Stomach (tissue), 9 donors: Measurements from ENCODE around the gene CEP72. TPM values are rescaled to one million over a fixed set of nuclear protein-coding genes. Genes with fewer than 3 reads are reported as not detected.

Source experiments
- DNase-seq, 2 donors: peaks; one replicate each; pipeline versions ENCODE4 v3.0.0 to v3.0.0-alpha.2; 2013 to 2019
- H3K27ac ChIP-seq, 5 donors: fragments of 200-600 bp in 4 of 5; sonication (generic) in 4 of 5; one replicate each; pipeline ENCODE4 v1.5.1; 2013 to 2019; ENCODE audit warnings: mild to moderate bottlenecking in 1 of 5, moderate library complexity in 1 of 5
- H3K27me3 ChIP-seq, 3 donors: fragments of 200-600 bp; sonication (generic); one replicate each; pipeline ENCODE4 v1.5.1; 2017 to 2019; ENCODE audit warnings: mixed run types in 1 of 3
- H3K36me3 ChIP-seq, 4 donors: fragments of 200-600 bp; sonication (generic); 1 replicate in 3 of 4; 2 replicates in 1 of 4; pipeline ENCODE4 v1.5.1; 2016 to 2019
- H3K4me1 ChIP-seq, 4 donors: fragments of 200-600 bp; sonication (generic); one replicate each; pipeline ENCODE4 v1.5.1; 2016 to 2019
- H3K4me3 ChIP-seq, 4 donors: fragments of 200-600 bp; sonication (generic) in 3 of 4; one replicate each; pipeline ENCODE4 v1.5.1; 2016 to 2019; ENCODE audit warnings: mild to moderate bottlenecking in 1 of 4
- H3K9me3 ChIP-seq, 4 donors: fragments of 200-600 bp; sonication (generic); one replicate each; pipeline ENCODE4 v1.5.1; 2016 to 2019
- EP300 ChIP-seq: sonication (generic); formaldehyde crosslinking; IDR thresholded peaks from one replicate; pipeline ENCODE4 v1.6.1; 2017; ENCODE audit warnings: antibody characterized with exemption
- POLR2A ChIP-seq, 4 donors: fragments of 450-650 bp; IDR thresholded peaks; one replicate each; pipeline ENCODE4 v1.6.1; 2016; ENCODE audit warnings: antibody characterized with exemption in 4 of 4, control low read depth in 2 of 4, mild to moderate bottlenecking in 1 of 4, moderate library complexity in 1 of 4
- POLR2AphosphoS5 ChIP-seq, 3 donors: sonication (generic); formaldehyde crosslinking; IDR thresholded peaks; one replicate each; pipeline ENCODE4 v1.6.1; 2016; ENCODE audit warnings: antibody characterized with exemption in 3 of 3
- WGBS, 5 donors: extraction: QIAGEN DNeasy Blood & Tissue Kit in 3 of 5; methylation state at CpG; one replicate each; pipeline versions ENCODE4 v1.1.5 to v1.1.7; 2013 to 2018; 5-methylcytosine and 5-hydroxymethylcytosine counted together
- intact Hi-C: fragments of 100-400 bp; cut with DNase I; formaldehyde crosslinking; loops from one replicate; pipeline ENCODE4 v1.15.1; 2023; ENCODE audit warnings: low total_unique reads
- polyA plus RNA-seq, 3 donors: library from polyadenylated mRNA; stranded (reverse); fragments of 200-250 nt; gene quantifications; one replicate each; pipeline ENCODE4 v1.2.3, GENCODE V29; 2013
- total RNA-seq, 5 donors: library from RNA; depleted of rRNA; stranded (reverse); fragments of >200 nt; gene quantifications; one replicate each; pipeline versions ENCODE4 v1.1.0 to v1.2.3, GENCODE V29; 2014 to 2016
- TF ChIP-seq, protein P1 (sequence below), 7 experiments: fragments of 450-650 bp in 4 of 7; fragments of 200-600 bp in 3 of 7; sonication (generic) in 3 of 7; IDR thresholded peaks; one replicate each; pipeline ENCODE4 v1.5.1; 2016 to 2019; ENCODE audit warnings: antibody characterized with exemption in 7 of 7, control low read depth in 2 of 7, mild to moderate bottlenecking in 1 of 7
- donor health status: healthy with polysubstance abuse.
- donor health status: Bipolar disorder and iron deficiency.
- donor health status: healthy.

The CEP72 gene
- total and polyA plus RNA-seq, 8 donors: 0.14 to 11.1 (median 2.1) TPM

DNA sequence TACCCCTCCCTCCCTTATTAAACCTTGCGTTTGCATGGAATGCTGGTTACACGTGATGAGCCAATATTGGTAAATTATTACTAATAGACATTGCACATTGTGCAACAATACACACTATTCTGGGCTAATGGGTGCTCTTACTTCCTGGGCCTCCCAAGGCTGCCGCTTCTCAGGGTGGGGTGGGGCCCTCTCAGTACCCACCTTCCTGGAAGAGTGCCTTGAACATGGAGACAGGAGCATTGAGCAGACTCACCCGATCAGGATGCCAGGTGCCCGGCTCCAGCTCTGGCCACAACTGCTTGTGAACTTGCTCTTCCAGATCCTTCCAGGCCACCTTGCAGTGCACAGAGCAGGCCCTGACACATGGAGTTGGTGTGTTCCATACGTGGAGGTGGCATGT lies 24.7 kb upstream of the CEP72 start:
- 70 to 80% (median 74%) methylated on average over 6 of the region's 6 CpGs for WGBS, 5 donors
- H3K4me1 ChIP-seq: no peaks in the 10 kb centered on the region
- intact Hi-C loops: no loop called here
- no peaks in the 10 kb centered on the region for H3K36me3 ChIP-seq
- DNase-seq: peak in 1 of 2 donors; percentile 11
- no peak overlapping the region for H3K27ac ChIP-seq
- no peak for TF ChIP-seq EP300
- TF ChIP-seq, protein P1, sequence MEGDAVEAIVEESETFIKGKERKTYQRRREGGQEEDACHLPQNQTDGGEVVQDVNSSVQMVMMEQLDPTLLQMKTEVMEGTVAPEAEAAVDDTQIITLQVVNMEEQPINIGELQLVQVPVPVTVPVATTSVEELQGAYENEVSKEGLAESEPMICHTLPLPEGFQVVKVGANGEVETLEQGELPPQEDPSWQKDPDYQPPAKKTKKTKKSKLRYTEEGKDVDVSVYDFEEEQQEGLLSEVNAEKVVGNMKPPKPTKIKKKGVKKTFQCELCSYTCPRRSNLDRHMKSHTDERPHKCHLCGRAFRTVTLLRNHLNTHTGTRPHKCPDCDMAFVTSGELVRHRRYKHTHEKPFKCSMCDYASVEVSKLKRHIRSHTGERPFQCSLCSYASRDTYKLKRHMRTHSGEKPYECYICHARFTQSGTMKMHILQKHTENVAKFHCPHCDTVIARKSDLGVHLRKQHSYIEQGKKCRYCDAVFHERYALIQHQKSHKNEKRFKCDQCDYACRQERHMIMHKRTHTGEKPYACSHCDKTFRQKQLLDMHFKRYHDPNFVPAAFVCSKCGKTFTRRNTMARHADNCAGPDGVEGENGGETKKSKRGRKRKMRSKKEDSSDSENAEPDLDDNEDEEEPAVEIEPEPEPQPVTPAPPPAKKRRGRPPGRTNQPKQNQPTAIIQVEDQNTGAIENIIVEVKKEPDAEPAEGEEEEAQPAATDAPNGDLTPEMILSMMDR (IDR thresholded peaks at IDR 0.05): no peak
- no peak for TF ChIP-seq POLR2A (IDR thresholded peaks at IDR 0.05)
- no peak for TF ChIP-seq POLR2AphosphoS5 (IDR thresholded peaks at IDR 0.05)
- no peaks in the 10 kb centered on the region for H3K9me3 ChIP-seq
- H3K4me3 ChIP-seq: no peak overlapping the region
- H3K27me3 ChIP-seq: peaks cover 0 to 74% (median 5%) of the 10 kb centered on the region in 3 donors

DNA sequence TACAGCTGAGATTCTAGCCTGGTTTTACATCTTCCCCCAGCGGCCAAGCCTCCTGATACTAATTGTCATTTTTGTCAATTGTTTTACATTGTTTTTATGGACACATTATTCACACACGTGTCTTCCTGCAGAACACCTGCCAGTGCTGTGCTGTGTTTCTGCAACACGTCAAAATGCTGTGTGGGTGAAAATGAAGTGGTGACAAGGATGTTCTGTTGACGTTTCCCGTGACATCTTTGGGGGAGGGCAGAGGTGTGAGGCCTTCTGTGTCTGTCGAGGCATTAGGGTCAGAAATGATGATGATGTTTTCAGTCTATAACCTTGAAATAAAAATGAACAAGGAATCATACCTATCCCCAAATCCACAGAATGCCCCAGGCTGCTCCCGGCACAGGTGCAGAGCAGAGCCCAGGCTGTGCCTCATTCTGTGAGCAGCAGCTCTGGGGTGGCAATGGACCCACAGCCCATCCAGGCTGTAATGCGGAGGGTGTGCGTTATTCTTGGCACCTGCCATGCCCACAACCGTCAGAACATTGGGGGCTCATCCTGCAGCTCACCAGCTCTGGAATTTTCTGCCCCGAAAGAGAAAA lies 23.6 kb upstream of the CEP72 start:
- Histone ChIP-seq H3K27me3 (peaks cover 0 to 74% (median 1%) of the 10 kb centered on the region in 3 donors), H3K4me1 (no peaks in the 10 kb centered on the region), H3K4me3 (no peak overlapping the region), H3K27ac (no peak overlapping the region), H3K36me3 (no peaks in the 10 kb centered on the region), H3K9me3 (no peaks in the 10 kb centered on the region)
- intact Hi-C loops: no loop called here
- WGBS, 5 donors: 74 to 81% (median 78%) methylated on average over 11 of the region's 11 CpGs
- DNase-seq: peak in 1 of 2 donors; percentile 5
- no peak for TF ChIP-seq EP300
- TF ChIP-seq POLR2AphosphoS5 (IDR thresholded peaks at IDR 0.05): no peak
- no peak for TF ChIP-seq POLR2A (IDR thresholded peaks at IDR 0.05)
- TF ChIP-seq, protein P1 (IDR thresholded peaks at IDR 0.05): no peak

DNA sequence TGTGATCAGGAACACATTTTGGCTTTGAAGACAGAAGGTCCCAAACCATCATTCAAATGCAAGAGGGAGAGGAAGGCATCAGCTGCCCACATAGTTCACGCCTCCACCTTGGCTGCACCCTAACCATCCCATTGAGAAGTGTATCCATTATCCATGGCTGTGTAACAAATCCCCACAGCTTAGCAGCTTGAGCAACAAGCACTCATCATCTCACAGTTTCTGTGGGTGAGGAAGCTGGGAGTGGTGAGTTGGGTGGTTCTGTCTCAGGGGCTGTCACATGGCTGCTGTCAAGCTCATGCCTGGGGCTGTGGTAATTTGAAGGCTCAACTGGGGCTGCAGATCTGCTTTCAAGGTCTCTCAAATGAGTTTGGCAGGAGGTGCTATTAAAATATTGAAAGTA lies 23.0 kb upstream of the CEP72 start:
- Histone ChIP-seq H3K27ac (no peak overlapping the region), H3K9me3 (no peaks in the 10 kb centered on the region), H3K36me3 (no peaks in the 10 kb centered on the region), H3K27me3 (peaks cover 0 to 74% (median 8%) of the 10 kb centered on the region in 3 donors), H3K4me3 (no peak overlapping the region), H3K4me1 (no peaks in the 10 kb centered on the region)
- 93 to 100% (median 100%) methylated on average over 1 of the region's 1 CpG for WGBS, 5 donors
- TF ChIP-seq, protein P1 (IDR thresholded peaks at IDR 0.05): no peak
- intact Hi-C loops: no loop called here
- peak in 1 of 2 donors; percentile 14 for DNase-seq

DNA sequence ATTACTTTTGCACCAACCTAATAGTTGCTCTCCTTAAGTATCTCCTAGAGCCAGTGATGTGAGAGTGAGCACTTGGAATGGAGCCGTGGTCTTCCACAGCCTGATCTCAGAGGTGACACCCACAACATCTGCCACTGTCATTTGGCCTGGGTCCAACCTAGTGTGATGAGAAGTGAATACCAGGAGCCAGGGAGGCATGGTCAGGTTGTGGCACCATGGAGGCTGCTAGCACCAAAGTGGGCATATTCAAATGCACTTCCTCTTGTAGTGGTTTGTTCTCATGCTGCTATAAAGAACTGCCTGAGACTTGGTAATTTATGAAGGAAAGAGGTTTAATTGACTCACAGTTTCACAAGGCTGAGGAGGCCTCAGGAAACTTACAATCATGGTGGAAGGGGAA lies 22.6 kb upstream of the CEP72 start:
- Histone ChIP-seq H3K36me3 (no peaks in the 10 kb centered on the region), H3K4me1 (no peaks in the 10 kb centered on the region), H3K27me3 (peaks cover 0 to 75% (median 11%) of the 10 kb centered on the region in 3 donors), H3K9me3 (no peaks in the 10 kb centered on the region), H3K27ac (no peak overlapping the region), H3K4me3 (no peak overlapping the region)
- intact Hi-C loops: no loop called here
- 69 to 100% (median 78%) methylated on average over 1 of the region's 1 CpG for WGBS, 5 donors
- peak in 1 of 2 donors; percentile 21 for DNase-seq
- TF ChIP-seq, protein P1 (IDR thresholded peaks at IDR 0.05): no peak
- TF ChIP-seq POLR2A (IDR thresholded peaks at IDR 0.05): no peak
- TF ChIP-seq POLR2AphosphoS5 (IDR thresholded peaks at IDR 0.05): no peak
- TF ChIP-seq EP300: no peak
